ENCODE results near the gene RAB11FIP2. TPM values are rescaled to one million over a fixed set of nuclear protein-coding genes. Genes with fewer than 3 reads are reported as not detected.

The RAB11FIP2 gene
- total and polyA plus RNA-seq, 2 experiments from 2014 or later: 9.0 to 13.0 TPM

DNA sequence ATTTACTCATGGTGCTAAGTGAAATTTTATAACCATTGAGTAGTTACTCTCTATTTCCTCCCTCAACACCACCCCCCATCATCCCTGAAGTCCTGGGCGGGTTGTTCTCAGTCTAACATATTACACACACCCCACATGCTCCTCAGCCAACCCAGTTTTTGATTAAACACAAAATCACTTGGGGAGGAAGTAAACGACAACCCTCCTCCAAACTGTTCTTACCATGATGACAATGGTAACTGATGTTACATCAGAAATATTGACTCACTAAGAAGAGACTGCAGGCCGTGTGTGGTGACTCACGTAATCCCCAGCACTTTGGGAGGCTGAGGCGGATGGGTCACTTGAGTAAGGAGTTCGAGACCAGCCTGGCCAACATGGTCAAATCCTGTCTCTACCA is 44.2 kb downstream of the RAB11FIP2 start:
- Histone ChIP-seq H3K36me3 (ENCODE audit: low read depth) (0 out of 2 replicates have a peak, but pooled peaks cover 3% of the 10 kb centered on the region), H3K9me3 (ENCODE audit: low read depth) (no peaks in the 10 kb centered on the region), H2AFZ (no peak overlapping the region), H4K20me1 (ENCODE audit: insufficient read depth) (no peaks in the 10 kb centered on the region), H3K9ac (no peak overlapping the region), H3K79me2 (ENCODE audit: insufficient read depth) (no peaks in the 10 kb centered on the region), H3K4me2 (ENCODE audit: unreplicated experiment) (no peak overlapping the region), H3K9me2 (ENCODE audit: insufficient read depth) (peaks cover 6% of the 10 kb centered on the region; the same call in 1 of the 2 replicates), H3K27ac (no peak overlapping the region), H3K4me1 (ENCODE audit: insufficient read depth) (no peaks in the 10 kb centered on the region), H3K4me3 (no peak overlapping the region), H3K27me3 (replicated peaks; ENCODE audit: insufficient read depth) (no peaks in the 10 kb centered on the region), H3F3A (ENCODE audit: insufficient read depth) (no peaks in the 10 kb centered on the region)
- in situ Hi-C loops (cut with MboI): no loop called here
- peak; percentile 40 for DNase-seq
- 89 to 92% methylated on average over 6 of the region's 6 CpGs for WGBS, 2 experiments (ENCODE audit: low coverage in 1 of 2, low lambda C conversion rate in 2 of 2, missing lambda C conversion rate in 2 of 2)
- TF ChIP-seq EZH2 (IDR thresholded peaks at IDR 0.05; ENCODE audit: insufficient read depth, poor library complexity, severe bottlenecking) (no peak), EZH2phosphoT487 (IDR thresholded peaks at IDR 0.05; ENCODE audit: insufficient read depth, low read depth) (no peak)

- Histone ChIP-seq H3K9ac (no peak overlapping the region), H3K79me2 (ENCODE audit: insufficient read depth) (no peaks in the 10 kb centered on the region), H3K9me3 (ENCODE audit: low read depth) (no peaks in the 10 kb centered on the region), H4K20me1 (ENCODE audit: insufficient read depth) (no peaks in the 10 kb centered on the region), H3K27ac (no peak overlapping the region), H2AFZ (no peak overlapping the region), H3K4me3 (no peak overlapping the region), H3F3A (ENCODE audit: insufficient read depth) (no peaks in the 10 kb centered on the region), H3K9me2 (ENCODE audit: insufficient read depth) (peaks cover 6% of the 10 kb centered on the region; the same call in 1 of the 2 replicates), H3K4me2 (ENCODE audit: unreplicated experiment) (no peak overlapping the region), H3K27me3 (replicated peaks; ENCODE audit: insufficient read depth) (no peaks in the 10 kb centered on the region), H3K4me1 (ENCODE audit: insufficient read depth) (no peaks in the 10 kb centered on the region), H3K36me3 (ENCODE audit: low read depth) (no peaks in the 10 kb centered on the region)
- in situ Hi-C loops (cut with MboI): no loop called here
- no peak for DNase-seq
- TF ChIP-seq EZH2phosphoT487 (IDR thresholded peaks at IDR 0.05; ENCODE audit: insufficient read depth, low read depth) (no peak), EZH2 (IDR thresholded peaks at IDR 0.05; ENCODE audit: insufficient read depth, poor library complexity, severe bottlenecking) (no peak)
- WGBS, 2 experiments (ENCODE audit: low coverage in 1 of 2, low lambda C conversion rate in 2 of 2, missing lambda C conversion rate in 2 of 2): 85 to 88% methylated on average over 1 of the region's 1 CpG
Measured at GRCh38 chr10:117997673-117998072, 49.1 kb downstream of the RAB11FIP2 start.

- 100% methylated on average over 1 of the region's 1 CpG for WGBS, 2 experiments (ENCODE audit: low coverage in 1 of 2, low lambda C conversion rate in 2 of 2, missing lambda C conversion rate in 2 of 2)
- Histone ChIP-seq H4K20me1 (ENCODE audit: insufficient read depth) (no peaks in the 10 kb centered on the region), H3K9me3 (ENCODE audit: low read depth) (no peaks in the 10 kb centered on the region), H3K27me3 (replicated peaks; ENCODE audit: insufficient read depth) (no peaks in the 10 kb centered on the region), H2AFZ (no peak overlapping the region), H3K27ac (no peak overlapping the region), H3F3A (ENCODE audit: insufficient read depth) (no peaks in the 10 kb centered on the region), H3K4me2 (ENCODE audit: unreplicated experiment) (no peak overlapping the region), H3K79me2 (ENCODE audit: insufficient read depth) (no peaks in the 10 kb centered on the region), H3K36me3 (ENCODE audit: low read depth) (no peaks in the 10 kb centered on the region), H3K4me1 (ENCODE audit: insufficient read depth) (no peaks in the 10 kb centered on the region), H3K4me3 (no peak overlapping the region), H3K9ac (no peak overlapping the region), H3K9me2 (ENCODE audit: insufficient read depth) (peaks cover 6% of the 10 kb centered on the region; the same call in 1 of the 2 replicates)
- no peak for DNase-seq
- in situ Hi-C loops (cut with MboI): no loop called here
- no peak for TF ChIP-seq EZH2 (IDR thresholded peaks at IDR 0.05; ENCODE audit: insufficient read depth, poor library complexity, severe bottlenecking)
Measured at GRCh38 chr10:117996709-117997108, 50.0 kb downstream of the RAB11FIP2 start.

GRCh38 chr10:117994771-117995170 is 52.0 kb downstream of the RAB11FIP2 start:
- WGBS, 2 experiments (ENCODE audit: low coverage in 1 of 2, low lambda C conversion rate in 2 of 2, missing lambda C conversion rate in 2 of 2): 98 to 100% methylated on average over 2 of the region's 2 CpGs
- TF ChIP-seq EZH2 (IDR thresholded peaks at IDR 0.05; ENCODE audit: insufficient read depth, poor library complexity, severe bottlenecking) (no peak), EZH2phosphoT487 (IDR thresholded peaks at IDR 0.05; ENCODE audit: insufficient read depth, low read depth) (no peak)

DNA sequence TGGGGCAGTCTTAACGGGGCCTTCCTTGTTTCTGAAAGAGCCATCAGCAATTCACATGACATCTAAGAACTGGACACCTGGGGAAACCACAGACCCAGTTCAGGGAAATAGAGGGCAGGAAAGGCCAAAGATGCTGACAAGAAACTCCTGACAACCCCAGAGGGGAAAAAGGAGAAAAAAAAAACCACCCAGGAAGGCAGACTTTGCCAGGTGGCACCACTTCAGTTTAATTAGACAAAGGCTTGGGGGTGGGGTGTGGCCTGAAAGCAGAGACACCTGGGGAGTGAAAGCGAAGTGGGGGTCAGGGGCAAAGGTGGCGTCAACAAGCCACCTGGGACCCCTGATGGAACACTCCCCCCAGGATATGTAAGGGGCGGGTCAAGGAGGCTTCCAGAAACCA is 53.6 kb downstream of the RAB11FIP2 start:
- 87 to 96% methylated on average over 4 of the region's 4 CpGs for WGBS, 2 experiments (ENCODE audit: low coverage in 1 of 2, low lambda C conversion rate in 2 of 2, missing lambda C conversion rate in 2 of 2)

More at GRCh38 chr10:117994771-117995170, 52.0 kb downstream of the RAB11FIP2 start:
- Histone ChIP-seq H3K36me3 (ENCODE audit: low read depth) (no peaks in the 10 kb centered on the region), H3K27me3 (replicated peaks; ENCODE audit: insufficient read depth) (no peaks in the 10 kb centered on the region), H2AFZ (no peak overlapping the region), H3K27ac (no peak overlapping the region), H3K4me2 (ENCODE audit: unreplicated experiment) (no peak overlapping the region), H4K20me1 (ENCODE audit: insufficient read depth) (no peaks in the 10 kb centered on the region), H3F3A (ENCODE audit: insufficient read depth) (no peaks in the 10 kb centered on the region), H3K4me1 (ENCODE audit: insufficient read depth) (no peaks in the 10 kb centered on the region), H3K79me2 (ENCODE audit: insufficient read depth) (no peaks in the 10 kb centered on the region), H3K9me3 (ENCODE audit: low read depth) (no peaks in the 10 kb centered on the region), H3K4me3 (no peak overlapping the region), H3K9ac (no peak overlapping the region), H3K9me2 (ENCODE audit: insufficient read depth) (peaks cover 6% of the 10 kb centered on the region; the same call in 1 of the 2 replicates)
- no peak for DNase-seq
- in situ Hi-C loops (cut with MboI): no loop called here

More for the DNA sequence above, 53.6 kb downstream of the RAB11FIP2 start:
- TF ChIP-seq EZH2phosphoT487 (IDR thresholded peaks at IDR 0.05; ENCODE audit: insufficient read depth, low read depth) (no peak), EZH2 (IDR thresholded peaks at IDR 0.05; ENCODE audit: insufficient read depth, poor library complexity, severe bottlenecking) (no peak)
- H3K9me2 ChIP-seq (ENCODE audit: insufficient read depth): peaks cover 5% of the 10 kb centered on the region; the same call in 1 of the 2 replicates
- no peak overlapping the region for H3K4me3 ChIP-seq
- H3K4me2 ChIP-seq (ENCODE audit: unreplicated experiment): no peak overlapping the region
- no peaks in the 10 kb centered on the region for H3F3A ChIP-seq (ENCODE audit: insufficient read depth)
- no peak for DNase-seq
- no peaks in the 10 kb centered on the region for H3K79me2 ChIP-seq (ENCODE audit: insufficient read depth)
- H3K9ac ChIP-seq: no peak overlapping the region
- no peaks in the 10 kb centered on the region for H3K36me3 ChIP-seq (ENCODE audit: low read depth)
- H2AFZ ChIP-seq: no peak overlapping the region
- H3K27ac ChIP-seq: no peak overlapping the region
- H3K4me1 ChIP-seq (ENCODE audit: insufficient read depth): no peaks in the 10 kb centered on the region
- no peaks in the 10 kb centered on the region for H3K9me3 ChIP-seq (ENCODE audit: low read depth)
- no peaks in the 10 kb centered on the region for H4K20me1 ChIP-seq (ENCODE audit: insufficient read depth)
- in situ Hi-C loops (cut with MboI): no loop called here
- no peaks in the 10 kb centered on the region for H3K27me3 ChIP-seq (replicated peaks; ENCODE audit: insufficient read depth)

All from GM23248 (cell line).